GM12865 (cell line): ENCODE results near the gene ADH1C.
"Not testable (repeated sequence)": the region's sequence is repeated elsewhere in the genome, so short reads cannot be mapped to it uniquely, and the experiment has no call there.

Experiments
- DNase-seq: peaks from one replicate; pipeline ENCODE4 v3.0.0; 2010; ENCODE audit warnings: low read depth
- H3K4me3 ChIP-seq: 2 replicates; pipeline ENCODE4 v1.5.1; 2011; ENCODE audit warnings: mild to moderate bottlenecking, low read depth, low read length, control low read depth
- CTCF ChIP-seq: IDR thresholded peaks from 2 replicates; pipeline ENCODE4 v1.5.1; 2011; ENCODE audit warnings: low read length, control low read depth, low read depth, inconsistent platforms; ENCODE audit not compliant: insufficient read depth; ENCODE audit errors: missing control alignments

Gene ADH1C

DNA sequence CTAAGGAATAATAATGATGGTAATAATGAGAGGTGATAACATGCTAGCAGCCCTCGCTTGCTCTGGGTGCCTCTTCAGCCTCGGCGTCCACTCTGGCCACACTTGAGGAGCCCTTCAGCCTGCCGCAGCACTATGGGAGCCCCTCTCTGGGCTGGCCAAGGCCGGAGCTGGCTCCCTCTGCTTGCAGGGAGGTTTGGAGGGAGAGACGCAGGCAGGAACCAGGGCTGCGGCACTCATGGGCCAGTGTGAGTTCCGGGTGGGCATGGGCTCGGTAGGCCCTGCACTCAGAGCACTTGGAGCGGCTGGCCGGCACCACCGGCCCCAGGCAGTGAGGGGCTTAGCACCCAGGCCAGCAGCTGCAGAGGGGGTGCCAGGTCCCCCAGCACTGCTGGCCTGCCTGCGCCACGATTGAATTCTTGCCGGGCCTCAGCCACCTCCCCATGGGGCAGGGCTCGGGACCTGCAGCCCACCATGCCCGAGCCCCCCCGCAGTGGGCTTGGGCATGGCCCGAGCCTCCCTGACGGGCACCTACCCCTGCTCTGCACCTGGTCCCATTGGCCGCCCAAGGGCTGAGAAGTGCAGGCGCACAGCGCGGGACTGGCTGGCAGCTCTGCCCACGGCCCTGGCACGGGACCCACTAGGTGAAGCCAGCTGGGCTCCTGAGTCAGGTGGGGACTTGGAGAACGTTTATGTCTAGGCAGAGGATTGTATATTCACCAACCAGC is 7.1 kb upstream of the ADH1C start:
- no peak for DNase-seq
- TF ChIP-seq CTCF: no peak
- H3K4me3 ChIP-seq: no peak overlapping the region

- no peak for DNase-seq
- H3K4me3 ChIP-seq: no peak overlapping the region
- TF ChIP-seq CTCF: no peak
Observed at GRCh38 chr4:99357948-99358347, 5.4 kb upstream of the ADH1C start.

DNA sequence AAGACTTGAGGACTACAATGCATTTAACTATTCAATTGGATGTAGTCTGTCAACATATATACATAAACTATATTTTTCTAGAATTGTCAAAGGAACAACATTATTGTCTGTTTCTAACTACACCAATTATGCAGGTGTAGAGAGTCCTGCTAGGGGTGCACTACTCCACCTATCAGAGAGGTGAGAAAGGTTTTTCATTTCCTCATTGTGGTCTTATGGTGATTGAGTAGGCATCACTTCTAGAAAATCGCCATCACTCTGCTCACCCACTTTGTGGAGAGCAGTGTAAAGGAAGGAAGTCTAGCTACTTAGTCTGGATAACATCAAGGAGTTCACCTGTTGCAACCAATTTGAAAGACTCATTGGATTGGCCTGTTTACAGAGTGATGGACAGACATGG is 4.4 kb upstream of the ADH1C start:
- no peak overlapping the region for H3K4me3 ChIP-seq
- peak; percentile 0 for DNase-seq
- TF ChIP-seq CTCF: no peak

GRCh38 chr4:99356149-99356548 is 3.6 kb upstream of the ADH1C start:
- not testable (repeated sequence) for H3K4me3 ChIP-seq, DNase-seq

- no peak overlapping the region for H3K4me3 ChIP-seq
- DNase-seq: no peak
- TF ChIP-seq CTCF: no peak
Observed at GRCh38 chr4:99351487-99351886, 1.1 kb downstream of the ADH1C start.

DNA sequence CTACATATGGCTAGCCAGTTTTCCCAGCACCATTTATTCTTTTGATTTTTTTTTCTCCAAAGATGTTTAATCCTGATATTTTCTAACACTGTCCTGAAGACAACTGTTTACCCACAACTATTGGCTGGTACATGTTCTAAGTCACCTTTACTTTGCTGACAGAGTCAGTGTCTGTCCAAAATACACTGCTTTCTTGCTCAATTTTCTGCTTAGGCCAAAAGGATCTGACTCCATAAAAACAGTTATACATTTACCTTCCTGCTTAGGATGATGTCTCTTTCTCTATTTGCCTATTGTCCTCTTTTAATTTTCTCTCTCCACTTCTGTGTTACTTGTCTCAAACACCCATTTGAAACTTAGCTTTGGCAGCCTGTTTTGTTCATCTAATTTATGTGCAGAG is 3.2 kb downstream of the ADH1C start:
- no peak overlapping the region for H3K4me3 ChIP-seq
- TF ChIP-seq CTCF: no peak
- no peak for DNase-seq

DNA sequence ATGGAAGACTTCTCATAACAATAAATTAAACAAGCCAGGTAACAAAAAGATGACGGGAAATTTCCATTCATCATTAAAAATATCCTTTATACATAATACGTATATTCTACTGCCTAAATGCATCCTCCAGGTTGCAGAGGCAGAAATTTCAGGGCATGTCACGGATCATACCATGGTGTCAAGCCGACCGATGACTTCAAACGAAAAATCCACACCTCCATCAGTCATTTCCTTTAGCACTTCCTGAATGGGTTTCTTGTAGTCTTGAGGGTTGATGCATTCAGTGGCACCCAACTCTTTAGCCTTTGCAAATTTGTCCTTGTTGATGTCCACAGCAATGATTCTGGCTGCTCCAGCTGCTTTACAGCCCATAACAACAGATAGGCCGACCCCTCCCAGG is 9.9 kb downstream of the ADH1C start:
- H3K4me3 ChIP-seq, DNase-seq: not testable (repeated sequence)

GRCh38 chr4:99341426-99341825 is 11.1 kb downstream of the ADH1C start:
- no peak for TF ChIP-seq CTCF

More at GRCh38 chr4:99341426-99341825, 11.1 kb downstream of the ADH1C start:
- H3K4me3 ChIP-seq: no peak overlapping the region
- DNase-seq: no peak
